HepG2 (cell line): Measurements from ENCODE around the gene NOL4L. TPM values are rescaled to one million over a fixed set of nuclear protein-coding genes. Genes with fewer than 3 reads are reported as not detected.

ENCODE experiments used
- HMG20B ChIP-seq: conservative IDR thresholded peaks from 2 replicates; pipeline ENCODE4 v1.6.1; 2016; ENCODE audit warnings: missing genetic modification reagents, missing compliant biosample characterization
- RBM39 ChIP-seq: fragments of 200-400 bp; formaldehyde crosslinking; IDR thresholded peaks from one replicate; pipeline ENCODE4 v1.6.1; 2018; ENCODE audit warnings: antibody characterized with exemption, mild to moderate bottlenecking, low read depth, low read length; ENCODE audit not compliant: poor library complexity, severe bottlenecking
- RFXANK ChIP-seq: IDR thresholded peaks from 2 replicates; pipeline ENCODE4 v1.6.1; 2016
- SAP130 ChIP-seq: IDR thresholded peaks from 2 replicates; pipeline ENCODE4 v1.6.1; 2016; ENCODE audit warnings: low read depth
- SMAD9 ChIP-seq: sonication (generic); formaldehyde crosslinking; IDR thresholded peaks from 2 replicates; pipeline ENCODE4 v1.5.1; 2020; ENCODE audit warnings: mild to moderate bottlenecking, missing genetic modification reagents
- ZKSCAN5 ChIP-seq: sonication (generic); formaldehyde crosslinking; IDR thresholded peaks from 2 replicates; pipeline ENCODE4 v1.5.1; 2020; ENCODE audit warnings: mild to moderate bottlenecking, missing genetic modification reagents
- ZNF138 ChIP-seq: sonication (generic); formaldehyde crosslinking; IDR thresholded peaks from 2 replicates; pipeline ENCODE4 v1.5.0; 2020; ENCODE audit warnings: mild to moderate bottlenecking, low read depth, missing genetic modification reagents
- ZNF543 ChIP-seq: sonication (generic); formaldehyde crosslinking; IDR thresholded peaks from 2 replicates; pipeline ENCODE4 v1.4.0; 2020; ENCODE audit warnings: mild to moderate bottlenecking, missing genetic modification reagents
- ZNF777 ChIP-seq: sonication (generic); formaldehyde crosslinking; IDR thresholded peaks from 2 replicates; pipeline ENCODE4 v1.4.0; 2020; ENCODE audit warnings: missing genetic modification reagents
- polyA plus RNA-seq, 8 experiments: library from polyadenylated mRNA; depleted of rRNA in 3 of 8; stranded (reverse) in 7 of 8; unstranded in 1 of 8; fragments of >200 nt; fragmentation: Illumina TruSeq in 4 of 8; extraction: Trizol in 4 of 8; gene quantifications; 2 replicates each; pipeline versions ENCODE4 v1.2.1 to v1.2.3, GENCODE V29; 2011 to 2016; ENCODE audit warnings: low read depth in 4 of 8, missing spikeins in 1 of 8, mixed read lengths in 1 of 8; ENCODE audit not compliant: insufficient read depth in 1 of 8
- total RNA-seq, 5 experiments: library from RNA; depleted of rRNA; stranded (reverse); fragments of >200 nt; fragmentation: Illumina TruSeq; extraction: Trizol; gene quantifications; 2 replicates each; pipeline ENCODE4 v1.2.3, GENCODE V29; 2016; ENCODE audit warnings: low read depth in 1 of 5
- TF ChIP-seq, protein P1 (sequence below): sonication (generic); formaldehyde crosslinking; IDR thresholded peaks from one replicate; pipeline ENCODE4 v1.5.1; 2020; ENCODE audit warnings: mild to moderate bottlenecking, missing genetic modification reagents; ENCODE audit errors: not compliant biosample characterization
- TF ChIP-seq, protein P2 (sequence below): sonication (generic); formaldehyde crosslinking; IDR thresholded peaks from 2 replicates; pipeline ENCODE4 v1.5.1; 2020; ENCODE audit warnings: mild to moderate bottlenecking, moderate library complexity, missing genetic modification reagents
- TF ChIP-seq, protein P3 (sequence below): sonication (generic); formaldehyde crosslinking; IDR thresholded peaks from 2 replicates; pipeline ENCODE4 v1.4.0; 2020; ENCODE audit warnings: missing genetic modification reagents
- TF ChIP-seq, protein P4 (sequence below): sonication (generic); formaldehyde crosslinking; IDR thresholded peaks from 2 replicates; pipeline ENCODE4 v1.9.0; 2021; ENCODE audit warnings: missing genetic modification reagents, borderline replicate concordance

The NOL4L gene
- total and polyA plus RNA-seq, 2 of the 13 experiments (the other 11 are each of a cell fraction or from before 2014, with no cell fraction given): 16.6 to 35.4 TPM

DNA sequence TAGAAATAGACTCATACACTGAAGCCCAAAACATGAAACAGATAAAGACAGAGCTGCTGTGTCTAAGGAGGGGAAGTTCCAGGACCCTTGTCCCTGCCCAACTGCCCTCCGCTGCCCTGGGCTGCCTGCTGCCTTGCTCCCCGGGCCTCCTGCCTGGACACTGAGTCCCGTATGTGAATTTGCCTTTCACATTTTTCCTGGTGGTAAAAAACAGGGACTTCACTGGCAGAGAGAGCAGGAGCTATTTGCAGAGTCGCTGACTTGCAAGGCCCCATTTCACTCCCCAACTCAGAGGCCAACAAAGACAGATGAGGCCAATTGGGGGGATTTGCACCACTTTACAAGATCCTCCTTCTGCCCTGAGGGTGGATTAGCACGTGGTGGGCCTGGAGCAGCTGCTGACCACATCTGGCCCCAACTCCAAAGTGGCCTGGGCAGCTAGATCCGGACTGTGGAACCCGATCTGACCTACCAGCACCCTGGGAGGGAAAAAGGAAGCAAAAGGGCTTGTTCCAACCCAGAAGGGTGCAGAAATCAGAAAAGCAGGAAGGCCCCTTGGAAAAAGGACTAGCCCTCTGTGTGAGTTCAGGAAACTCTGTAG, 61.4 kb downstream of the NOL4L start (continued):
- TF ChIP-seq, protein P1, sequence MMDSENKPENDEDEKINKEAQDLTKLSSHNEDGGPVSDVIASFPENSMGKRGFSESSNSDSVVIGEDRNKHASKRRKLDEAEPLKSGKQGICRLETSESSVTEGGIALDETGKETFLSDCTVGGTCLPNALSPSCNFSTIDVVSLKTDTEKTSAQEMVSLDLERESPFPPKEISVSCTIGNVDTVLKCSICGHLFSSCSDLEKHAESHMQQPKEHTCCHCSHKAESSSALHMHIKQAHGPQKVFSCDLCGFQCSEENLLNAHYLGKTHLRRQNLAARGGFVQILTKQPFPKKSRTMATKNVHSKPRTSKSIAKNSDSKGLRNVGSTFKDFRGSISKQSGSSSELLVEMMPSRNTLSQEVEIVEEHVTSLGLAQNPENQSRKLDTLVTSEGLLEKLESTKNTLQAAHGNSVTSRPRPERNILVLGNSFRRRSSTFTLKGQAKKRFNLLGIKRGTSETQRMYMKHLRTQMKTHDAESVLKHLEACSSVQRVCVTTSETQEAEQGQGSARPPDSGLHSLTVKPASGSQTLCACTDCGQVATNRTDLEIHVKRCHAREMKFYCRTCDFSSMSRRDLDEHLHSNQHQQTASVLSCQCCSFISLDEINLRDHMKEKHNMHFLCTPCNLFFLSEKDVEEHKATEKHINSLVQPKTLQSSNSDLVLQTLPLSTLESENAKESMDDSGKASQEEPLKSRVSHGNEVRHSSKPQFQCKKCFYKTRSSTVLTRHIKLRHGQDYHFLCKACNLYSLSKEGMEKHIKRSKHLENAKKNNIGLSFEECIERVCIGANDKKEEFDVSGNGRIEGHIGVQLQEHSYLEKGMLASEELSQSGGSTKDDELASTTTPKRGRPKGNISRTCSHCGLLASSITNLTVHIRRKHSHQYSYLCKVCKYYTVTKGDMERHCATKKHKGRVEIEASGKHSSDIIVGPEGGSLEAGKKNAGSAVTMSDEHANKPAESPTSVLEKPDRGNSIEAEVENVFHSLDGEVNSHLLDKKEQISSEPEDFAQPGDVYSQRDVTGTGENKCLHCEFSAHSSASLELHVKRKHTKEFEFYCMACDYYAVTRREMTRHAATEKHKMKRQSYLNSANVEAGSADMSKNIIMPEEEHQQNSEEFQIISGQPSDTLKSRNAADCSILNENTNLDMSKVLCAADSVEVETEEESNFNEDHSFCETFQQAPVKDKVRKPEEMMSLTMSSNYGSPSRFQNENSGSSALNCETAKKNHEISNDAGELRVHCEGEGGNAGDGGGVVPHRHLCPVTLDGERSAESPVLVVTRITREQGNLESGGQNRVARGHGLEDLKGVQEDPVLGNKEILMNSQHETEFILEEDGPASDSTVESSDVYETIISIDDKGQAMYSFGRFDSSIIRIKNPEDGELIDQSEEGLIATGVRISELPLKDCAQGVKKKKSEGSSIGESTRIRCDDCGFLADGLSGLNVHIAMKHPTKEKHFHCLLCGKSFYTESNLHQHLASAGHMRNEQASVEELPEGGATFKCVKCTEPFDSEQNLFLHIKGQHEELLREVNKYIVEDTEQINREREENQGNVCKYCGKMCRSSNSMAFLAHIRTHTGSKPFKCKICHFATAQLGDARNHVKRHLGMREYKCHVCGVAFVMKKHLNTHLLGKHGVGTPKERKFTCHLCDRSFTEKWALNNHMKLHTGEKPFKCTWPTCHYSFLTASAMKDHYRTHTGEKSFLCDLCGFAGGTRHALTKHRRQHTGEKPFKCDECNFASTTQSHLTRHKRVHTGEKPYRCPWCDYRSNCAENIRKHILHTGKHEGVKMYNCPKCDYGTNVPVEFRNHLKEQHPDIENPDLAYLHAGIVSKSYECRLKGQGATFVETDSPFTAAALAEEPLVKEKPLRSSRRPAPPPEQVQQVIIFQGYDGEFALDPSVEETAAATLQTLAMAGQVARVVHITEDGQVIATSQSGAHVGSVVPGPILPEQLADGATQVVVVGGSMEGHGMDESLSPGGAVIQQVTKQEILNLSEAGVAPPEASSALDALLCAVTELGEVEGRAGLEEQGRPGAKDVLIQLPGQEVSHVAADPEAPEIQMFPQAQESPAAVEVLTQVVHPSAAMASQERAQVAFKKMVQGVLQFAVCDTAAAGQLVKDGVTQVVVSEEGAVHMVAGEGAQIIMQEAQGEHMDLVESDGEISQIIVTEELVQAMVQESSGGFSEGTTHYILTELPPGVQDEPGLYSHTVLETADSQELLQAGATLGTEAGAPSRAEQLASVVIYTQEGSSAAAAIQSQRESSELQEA: no peak
- TF ChIP-seq, protein P2, sequence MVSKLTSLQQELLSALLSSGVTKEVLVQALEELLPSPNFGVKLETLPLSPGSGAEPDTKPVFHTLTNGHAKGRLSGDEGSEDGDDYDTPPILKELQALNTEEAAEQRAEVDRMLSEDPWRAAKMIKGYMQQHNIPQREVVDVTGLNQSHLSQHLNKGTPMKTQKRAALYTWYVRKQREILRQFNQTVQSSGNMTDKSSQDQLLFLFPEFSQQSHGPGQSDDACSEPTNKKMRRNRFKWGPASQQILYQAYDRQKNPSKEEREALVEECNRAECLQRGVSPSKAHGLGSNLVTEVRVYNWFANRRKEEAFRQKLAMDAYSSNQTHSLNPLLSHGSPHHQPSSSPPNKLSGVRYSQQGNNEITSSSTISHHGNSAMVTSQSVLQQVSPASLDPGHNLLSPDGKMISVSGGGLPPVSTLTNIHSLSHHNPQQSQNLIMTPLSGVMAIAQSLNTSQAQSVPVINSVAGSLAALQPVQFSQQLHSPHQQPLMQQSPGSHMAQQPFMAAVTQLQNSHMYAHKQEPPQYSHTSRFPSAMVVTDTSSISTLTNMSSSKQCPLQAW (CRISPR knock-in tag): 0 out of 2 replicates have a peak, but pooled peaks have one; percentile 55
- no peak for TF ChIP-seq RFXANK
- no peak for TF ChIP-seq ZNF543 (CRISPR knock-in tag)
- TF ChIP-seq SMAD9: no peak
- TF ChIP-seq SAP130 (CRISPR knock-in tag): peak; percentile 9; the same call in 1 of the 2 replicates
- TF ChIP-seq, protein P3, sequence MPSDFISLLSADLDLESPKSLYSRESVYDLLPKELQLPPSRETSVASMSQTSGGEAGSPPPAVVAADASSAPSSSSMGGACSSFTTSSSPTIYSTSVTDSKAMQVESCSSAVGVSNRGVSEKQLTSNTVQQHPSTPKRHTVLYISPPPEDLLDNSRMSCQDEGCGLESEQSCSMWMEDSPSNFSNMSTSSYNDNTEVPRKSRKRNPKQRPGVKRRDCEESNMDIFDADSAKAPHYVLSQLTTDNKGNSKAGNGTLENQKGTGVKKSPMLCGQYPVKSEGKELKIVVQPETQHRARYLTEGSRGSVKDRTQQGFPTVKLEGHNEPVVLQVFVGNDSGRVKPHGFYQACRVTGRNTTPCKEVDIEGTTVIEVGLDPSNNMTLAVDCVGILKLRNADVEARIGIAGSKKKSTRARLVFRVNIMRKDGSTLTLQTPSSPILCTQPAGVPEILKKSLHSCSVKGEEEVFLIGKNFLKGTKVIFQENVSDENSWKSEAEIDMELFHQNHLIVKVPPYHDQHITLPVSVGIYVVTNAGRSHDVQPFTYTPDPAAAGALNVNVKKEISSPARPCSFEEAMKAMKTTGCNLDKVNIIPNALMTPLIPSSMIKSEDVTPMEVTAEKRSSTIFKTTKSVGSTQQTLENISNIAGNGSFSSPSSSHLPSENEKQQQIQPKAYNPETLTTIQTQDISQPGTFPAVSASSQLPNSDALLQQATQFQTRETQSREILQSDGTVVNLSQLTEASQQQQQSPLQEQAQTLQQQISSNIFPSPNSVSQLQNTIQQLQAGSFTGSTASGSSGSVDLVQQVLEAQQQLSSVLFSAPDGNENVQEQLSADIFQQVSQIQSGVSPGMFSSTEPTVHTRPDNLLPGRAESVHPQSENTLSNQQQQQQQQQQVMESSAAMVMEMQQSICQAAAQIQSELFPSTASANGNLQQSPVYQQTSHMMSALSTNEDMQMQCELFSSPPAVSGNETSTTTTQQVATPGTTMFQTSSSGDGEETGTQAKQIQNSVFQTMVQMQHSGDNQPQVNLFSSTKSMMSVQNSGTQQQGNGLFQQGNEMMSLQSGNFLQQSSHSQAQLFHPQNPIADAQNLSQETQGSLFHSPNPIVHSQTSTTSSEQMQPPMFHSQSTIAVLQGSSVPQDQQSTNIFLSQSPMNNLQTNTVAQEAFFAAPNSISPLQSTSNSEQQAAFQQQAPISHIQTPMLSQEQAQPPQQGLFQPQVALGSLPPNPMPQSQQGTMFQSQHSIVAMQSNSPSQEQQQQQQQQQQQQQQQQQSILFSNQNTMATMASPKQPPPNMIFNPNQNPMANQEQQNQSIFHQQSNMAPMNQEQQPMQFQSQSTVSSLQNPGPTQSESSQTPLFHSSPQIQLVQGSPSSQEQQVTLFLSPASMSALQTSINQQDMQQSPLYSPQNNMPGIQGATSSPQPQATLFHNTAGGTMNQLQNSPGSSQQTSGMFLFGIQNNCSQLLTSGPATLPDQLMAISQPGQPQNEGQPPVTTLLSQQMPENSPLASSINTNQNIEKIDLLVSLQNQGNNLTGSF (CRISPR knock-in tag): no peak
- TF ChIP-seq ZNF138: 0 out of 2 replicates have a peak, but pooled peaks have one; percentile 34
- 0 out of 2 replicates have a peak, but pooled peaks have one; percentile 30 for TF ChIP-seq ZNF777
- TF ChIP-seq, protein P4, sequence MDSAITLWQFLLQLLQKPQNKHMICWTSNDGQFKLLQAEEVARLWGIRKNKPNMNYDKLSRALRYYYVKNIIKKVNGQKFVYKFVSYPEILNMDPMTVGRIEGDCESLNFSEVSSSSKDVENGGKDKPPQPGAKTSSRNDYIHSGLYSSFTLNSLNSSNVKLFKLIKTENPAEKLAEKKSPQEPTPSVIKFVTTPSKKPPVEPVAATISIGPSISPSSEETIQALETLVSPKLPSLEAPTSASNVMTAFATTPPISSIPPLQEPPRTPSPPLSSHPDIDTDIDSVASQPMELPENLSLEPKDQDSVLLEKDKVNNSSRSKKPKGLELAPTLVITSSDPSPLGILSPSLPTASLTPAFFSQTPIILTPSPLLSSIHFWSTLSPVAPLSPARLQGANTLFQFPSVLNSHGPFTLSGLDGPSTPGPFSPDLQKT (CRISPR knock-in tag): no peak
- TF ChIP-seq HMG20B (CRISPR knock-in tag): no peak
- no peak for TF ChIP-seq RBM39
- no peak for TF ChIP-seq ZKSCAN5 (CRISPR knock-in tag)
